ENCODE data around the gene TDO2.

DNA sequence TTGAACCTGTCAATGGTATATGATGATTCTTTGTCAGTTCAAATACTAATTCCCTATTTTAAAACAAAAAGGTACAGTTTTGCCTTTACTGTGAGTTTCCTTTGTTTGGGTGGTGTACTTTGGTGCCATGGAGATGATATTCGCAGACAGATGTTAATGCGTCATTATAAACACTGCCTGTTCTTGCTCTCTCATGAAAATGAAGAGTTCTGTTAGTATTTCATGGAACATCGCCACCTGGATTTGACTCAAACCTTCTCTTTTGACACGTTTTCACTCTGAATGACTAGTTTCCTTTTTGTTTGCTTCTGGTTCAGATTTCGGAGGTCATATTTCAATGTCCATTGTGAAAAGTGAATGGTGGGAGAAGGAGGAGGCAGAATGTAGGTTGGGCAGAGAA lies 57.0 kb downstream of the TDO2 start:
- TF ChIP-seq, protein P1, sequence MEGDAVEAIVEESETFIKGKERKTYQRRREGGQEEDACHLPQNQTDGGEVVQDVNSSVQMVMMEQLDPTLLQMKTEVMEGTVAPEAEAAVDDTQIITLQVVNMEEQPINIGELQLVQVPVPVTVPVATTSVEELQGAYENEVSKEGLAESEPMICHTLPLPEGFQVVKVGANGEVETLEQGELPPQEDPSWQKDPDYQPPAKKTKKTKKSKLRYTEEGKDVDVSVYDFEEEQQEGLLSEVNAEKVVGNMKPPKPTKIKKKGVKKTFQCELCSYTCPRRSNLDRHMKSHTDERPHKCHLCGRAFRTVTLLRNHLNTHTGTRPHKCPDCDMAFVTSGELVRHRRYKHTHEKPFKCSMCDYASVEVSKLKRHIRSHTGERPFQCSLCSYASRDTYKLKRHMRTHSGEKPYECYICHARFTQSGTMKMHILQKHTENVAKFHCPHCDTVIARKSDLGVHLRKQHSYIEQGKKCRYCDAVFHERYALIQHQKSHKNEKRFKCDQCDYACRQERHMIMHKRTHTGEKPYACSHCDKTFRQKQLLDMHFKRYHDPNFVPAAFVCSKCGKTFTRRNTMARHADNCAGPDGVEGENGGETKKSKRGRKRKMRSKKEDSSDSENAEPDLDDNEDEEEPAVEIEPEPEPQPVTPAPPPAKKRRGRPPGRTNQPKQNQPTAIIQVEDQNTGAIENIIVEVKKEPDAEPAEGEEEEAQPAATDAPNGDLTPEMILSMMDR (conservative IDR thresholded peaks at IDR 0.05; ENCODE audit: low read length) = no peak
- TF ChIP-seq EZH2phosphoT487 (IDR thresholded peaks at IDR 0.05; ENCODE audit: borderline replicate concordance, low read depth, low read length) = no peak

Measured in OCI-LY7 (cell line).